ENCODE data around the gene MAP7D1. TPM values are rescaled to one million over a fixed set of nuclear protein-coding genes. Genes with fewer than 3 reads are reported as not detected.
A peak's percentile ranks its signal among the peaks of the same experiment; 100 is the strongest.

The MAP7D1 gene
- total RNA-seq, 6 experiments from 2014 or later = 202 to 234 (median 210) TPM

DNA sequence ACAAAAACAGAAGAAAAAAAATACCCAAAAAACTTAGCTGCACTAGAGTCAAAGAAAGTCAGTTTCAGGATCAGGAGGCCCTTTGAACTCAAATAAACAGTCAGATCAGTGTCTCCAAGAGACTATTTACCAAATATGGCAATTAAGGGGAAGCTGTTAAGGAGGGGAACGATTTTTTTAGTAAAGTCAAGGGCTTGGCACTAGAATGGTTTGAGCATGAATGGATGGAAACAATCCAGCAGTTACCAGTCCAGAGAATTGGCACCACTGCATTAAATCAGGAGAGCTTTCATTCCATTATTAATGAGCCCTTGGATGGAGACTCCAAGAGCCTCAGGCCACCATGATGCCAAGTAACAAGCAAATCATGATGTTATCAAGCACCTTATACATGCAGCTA is 13.8 kb upstream of the MAP7D1 start:
- H3K36me3 Mint-ChIP-seq (ENCODE audit: low read depth) = peaks cover 33% of the 10 kb centered on the region
- no peaks in the 10 kb centered on the region; the same call in 1 of the 2 replicates for H3K27me3 Mint-ChIP-seq (ENCODE audit: insufficient read depth)
- H3K9me3 Mint-ChIP-seq = no peaks in the 10 kb centered on the region
- H3K4me1 Mint-ChIP-seq (ENCODE audit: low read depth) = peaks cover 45% of the 10 kb centered on the region
- TF ChIP-seq, protein P1, sequence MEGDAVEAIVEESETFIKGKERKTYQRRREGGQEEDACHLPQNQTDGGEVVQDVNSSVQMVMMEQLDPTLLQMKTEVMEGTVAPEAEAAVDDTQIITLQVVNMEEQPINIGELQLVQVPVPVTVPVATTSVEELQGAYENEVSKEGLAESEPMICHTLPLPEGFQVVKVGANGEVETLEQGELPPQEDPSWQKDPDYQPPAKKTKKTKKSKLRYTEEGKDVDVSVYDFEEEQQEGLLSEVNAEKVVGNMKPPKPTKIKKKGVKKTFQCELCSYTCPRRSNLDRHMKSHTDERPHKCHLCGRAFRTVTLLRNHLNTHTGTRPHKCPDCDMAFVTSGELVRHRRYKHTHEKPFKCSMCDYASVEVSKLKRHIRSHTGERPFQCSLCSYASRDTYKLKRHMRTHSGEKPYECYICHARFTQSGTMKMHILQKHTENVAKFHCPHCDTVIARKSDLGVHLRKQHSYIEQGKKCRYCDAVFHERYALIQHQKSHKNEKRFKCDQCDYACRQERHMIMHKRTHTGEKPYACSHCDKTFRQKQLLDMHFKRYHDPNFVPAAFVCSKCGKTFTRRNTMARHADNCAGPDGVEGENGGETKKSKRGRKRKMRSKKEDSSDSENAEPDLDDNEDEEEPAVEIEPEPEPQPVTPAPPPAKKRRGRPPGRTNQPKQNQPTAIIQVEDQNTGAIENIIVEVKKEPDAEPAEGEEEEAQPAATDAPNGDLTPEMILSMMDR (IDR thresholded peaks at IDR 0.05) = no peak
- DNase-seq = no peak
- H3K4me3 Mint-ChIP-seq = no peak overlapping the region
- peak overlapping the region; percentile 49 for H3K27ac Mint-ChIP-seq

DNA sequence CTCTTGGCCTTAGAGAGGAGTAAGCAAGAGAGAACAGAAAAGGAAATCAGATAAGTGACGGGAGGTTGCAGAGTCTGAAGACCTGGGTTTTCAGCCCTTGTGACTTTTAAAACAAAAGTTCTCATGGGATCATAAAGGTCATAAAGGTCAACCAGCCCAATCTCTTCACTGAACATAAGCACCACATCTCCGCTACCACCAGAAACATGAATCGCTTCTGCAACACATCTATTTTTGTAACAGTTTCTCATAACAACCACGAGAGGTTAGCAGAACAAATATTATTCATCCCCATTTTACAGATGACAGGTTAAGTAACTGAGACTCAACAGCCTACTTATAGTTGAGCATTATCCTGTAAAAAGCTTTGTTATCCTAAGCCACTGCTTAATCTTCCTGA is 12.5 kb upstream of the MAP7D1 start:
- TF ChIP-seq, protein P1 (IDR thresholded peaks at IDR 0.05) = no peak
- H3K4me3 Mint-ChIP-seq = no peak overlapping the region
- H3K27ac Mint-ChIP-seq = no peak overlapping the region
- DNase-seq = no peak
- H3K36me3 Mint-ChIP-seq (ENCODE audit: low read depth) = peaks cover 31% of the 10 kb centered on the region
- H3K9me3 Mint-ChIP-seq = no peaks in the 10 kb centered on the region
- H3K4me1 Mint-ChIP-seq (ENCODE audit: low read depth) = peaks cover 41% of the 10 kb centered on the region
- H3K27me3 Mint-ChIP-seq (ENCODE audit: insufficient read depth) = no peaks in the 10 kb centered on the region

DNA sequence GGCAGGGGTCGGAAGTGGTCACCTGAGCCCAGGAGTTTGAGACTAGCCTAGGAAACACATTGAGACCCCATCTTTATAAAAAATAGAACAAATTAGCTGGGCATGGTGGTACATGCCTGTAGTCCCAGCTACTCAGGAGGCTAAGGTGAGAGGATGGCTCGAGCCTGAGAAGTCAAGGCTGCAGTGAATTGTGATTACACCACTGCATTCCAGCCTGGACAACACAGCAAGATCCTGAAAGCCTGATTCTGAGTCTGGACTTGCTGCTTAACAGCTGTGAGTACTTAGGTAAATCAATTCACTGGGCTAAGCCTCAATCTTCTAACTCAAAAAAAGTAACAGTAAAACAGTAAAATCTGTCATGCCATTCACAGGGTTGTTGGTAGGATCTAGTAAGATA is 11.5 kb upstream of the MAP7D1 start:
- DNase-seq = no peak
- Mint-ChIP-seq H3K4me1 (ENCODE audit: low read depth) (peaks cover 39% of the 10 kb centered on the region), H3K27me3 (ENCODE audit: insufficient read depth) (no peaks in the 10 kb centered on the region; the same call in 1 of the 2 replicates)

DNA sequence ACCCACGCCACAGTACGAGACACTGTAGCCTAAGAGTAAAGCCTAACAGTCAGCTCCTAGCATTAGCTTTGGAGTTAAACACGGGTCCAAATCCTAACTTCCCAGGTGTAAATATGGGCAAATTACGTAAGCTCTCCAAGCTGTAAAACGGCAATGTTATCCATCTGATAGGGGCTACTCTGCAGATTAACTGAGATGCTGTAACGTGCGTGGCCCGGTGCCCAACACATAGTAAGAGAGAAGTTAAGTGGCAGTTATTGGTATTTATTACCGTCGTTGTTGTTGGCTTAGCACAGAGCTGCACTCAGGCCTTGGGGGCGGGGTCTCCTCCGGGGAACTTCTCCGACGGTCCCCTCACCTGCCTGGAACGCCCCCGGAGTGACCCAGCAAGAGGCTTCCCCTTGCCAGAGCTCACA is 7.1 kb upstream of the MAP7D1 start:
- H3K27ac Mint-ChIP-seq = peak overlapping the region; percentile 98
- peaks cover 2% of the 10 kb centered on the region for H3K27me3 Mint-ChIP-seq (ENCODE audit: insufficient read depth)
- no peaks in the 10 kb centered on the region for H3K9me3 Mint-ChIP-seq
- no peak for DNase-seq
- H3K4me1 Mint-ChIP-seq (ENCODE audit: low read depth) = peaks cover 47% of the 10 kb centered on the region
- TF ChIP-seq, protein P1 (IDR thresholded peaks at IDR 0.05) = no peak
- peaks cover 10% of the 10 kb centered on the region for H3K36me3 Mint-ChIP-seq (ENCODE audit: low read depth)
- peak overlapping the region; percentile 100 for H3K4me3 Mint-ChIP-seq

More for the DNA sequence above, 11.5 kb upstream of the MAP7D1 start:
- Mint-ChIP-seq H3K9me3 (no peaks in the 10 kb centered on the region), H3K27ac (no peak overlapping the region), H3K4me3 (no peak overlapping the region), H3K36me3 (ENCODE audit: low read depth) (peaks cover 31% of the 10 kb centered on the region)
- TF ChIP-seq, protein P1 (IDR thresholded peaks at IDR 0.05) = no peak

DNA sequence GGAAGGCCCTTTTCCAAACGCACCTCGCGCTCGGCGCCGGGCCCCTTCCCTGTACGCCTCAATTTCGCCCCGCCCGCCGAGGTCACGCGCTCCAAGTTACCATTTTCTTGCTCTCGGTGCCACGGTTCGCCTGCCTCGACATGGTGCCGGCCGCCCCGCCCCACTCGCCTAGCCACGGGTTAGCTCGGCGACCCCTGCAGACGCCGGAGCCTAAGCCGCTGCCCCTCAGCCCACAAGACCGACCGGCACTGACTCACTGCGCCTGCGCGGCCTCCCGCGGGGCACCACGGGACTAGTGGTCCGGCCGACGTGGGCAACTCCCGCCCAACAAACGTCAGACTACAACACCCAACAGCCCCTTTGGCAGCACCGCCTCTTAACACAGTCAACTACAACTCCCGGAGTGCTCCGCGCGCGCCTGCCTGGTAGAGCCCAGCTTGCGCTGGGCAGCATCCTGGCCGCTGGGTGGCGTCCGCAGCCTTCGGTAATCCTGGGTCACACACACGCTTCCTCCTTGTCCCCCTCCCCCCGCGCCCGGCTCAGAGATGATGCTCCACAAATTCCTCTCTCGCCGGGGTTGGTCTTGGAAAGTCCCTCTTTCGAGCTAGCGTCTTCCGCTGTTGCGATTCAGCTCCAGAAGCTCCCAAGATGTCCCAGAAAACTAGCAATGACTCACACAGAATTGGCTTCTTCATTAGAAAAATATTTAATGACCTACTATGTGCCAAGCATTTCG is 6.6 kb upstream of the MAP7D1 start, which contains the start of gene TRAPPC3:
TSS of gene TRAPPC3 (minus strand) at position 250 of the 736 bp plus-strand sequence. CDS start at position 142, 108 bp downstream.
- Mint-ChIP-seq H3K27ac (peak within 1 kb of the TSS; percentile 98), H3K9me3 (no peaks in the 10 kb centered on the region), H3K4me3 (peak within 1 kb of the TSS; percentile 100), H3K27me3 (ENCODE audit: insufficient read depth) (peaks cover 2% of the 10 kb centered on the region), H3K4me1 (ENCODE audit: low read depth) (peaks cover 50% of the 10 kb centered on the region), H3K36me3 (ENCODE audit: low read depth) (peaks cover 10% of the 10 kb centered on the region)
- DNase-seq = peak; percentile 100
- TF ChIP-seq, protein P1 (IDR thresholded peaks at IDR 0.05) = peak; percentile 94
